ENCODE data around the gene RRP15.
"Not testable (repeated sequence)": the region's sequence is repeated elsewhere in the genome, so short reads cannot be mapped to it uniquely, and the experiment has no call there.

The RRP15 gene

GRCh38 chr1:218297461-218297860, 12.4 kb downstream of the RRP15 start:
- DNase-seq = no peak

- no peak for DNase-seq
Measured at GRCh38 chr1:218297867-218298266, 12.8 kb downstream of the RRP15 start.

- no peak for DNase-seq
Measured at GRCh38 chr1:218298398-218298797, 13.3 kb downstream of the RRP15 start.

- DNase-seq = no peak
Measured at GRCh38 chr1:218299416-218299815, 14.3 kb downstream of the RRP15 start.

- DNase-seq = no peak
Measured at GRCh38 chr1:218301217-218301616, 16.1 kb downstream of the RRP15 start.

- DNase-seq = no peak
Measured at GRCh38 chr1:218302155-218302554, 17.1 kb downstream of the RRP15 start.

GRCh38 chr1:218303176-218303879, 18.2 kb downstream of the RRP15 start:
- no peak for DNase-seq

GRCh38 chr1:218304281-218305039, 19.4 kb downstream of the RRP15 start:
- no peak for DNase-seq

- DNase-seq = no peak
Measured at GRCh38 chr1:218305472-218306064, 20.5 kb downstream of the RRP15 start.

GRCh38 chr1:218312509-218312908, 27.4 kb downstream of the RRP15 start:
- DNase-seq = no peak

GRCh38 chr1:218314316-218314715, 29.2 kb downstream of the RRP15 start:
- no peak for DNase-seq

- DNase-seq = no peak
Measured at GRCh38 chr1:218315638-218316037, 30.5 kb downstream of the RRP15 start.

- DNase-seq = no peak
Measured at GRCh38 chr1:218317061-218317460, 32.0 kb downstream of the RRP15 start.

GRCh38 chr1:218320182-218320581, 35.1 kb downstream of the RRP15 start:
- DNase-seq = not testable (repeated sequence)

- no peak for DNase-seq
Measured at GRCh38 chr1:218322762-218323161, 37.7 kb downstream of the RRP15 start.

- DNase-seq = no peak
Measured at GRCh38 chr1:218323568-218324225, 38.6 kb downstream of the RRP15 start.

GRCh38 chr1:218324226-218324580, 39.1 kb downstream of the RRP15 start:
- DNase-seq = no peak

- no peak for DNase-seq
Measured at GRCh38 chr1:218328769-218329168, 43.7 kb downstream of the RRP15 start.

GRCh38 chr1:218330043-218330623, 45.0 kb downstream of the RRP15 start:
- no peak for DNase-seq

GRCh38 chr1:218332416-218332815, 47.3 kb downstream of the RRP15 start:
- DNase-seq = no peak

GRCh38 chr1:218336328-218336727, 51.2 kb downstream of the RRP15 start:
- no peak for DNase-seq

- DNase-seq = no peak
Measured at GRCh38 chr1:218339267-218339831, 54.3 kb downstream of the RRP15 start.

- DNase-seq = no peak
Measured at GRCh38 chr1:218341325-218341724, 56.2 kb downstream of the RRP15 start.

Measured in cerebellar nuclear complex (tissue), 1 donor.